Activated CD4-positive, alpha-beta T cell treated with anti-CD3 and anti-CD28 coated beads for 24 hours (primary cell): ENCODE results near the gene BEX4.

Experiments used
- DNase-seq, 2 donors: peaks; one replicate each; pipeline ENCODE4 v3.0.0-alpha.2; 2020; ENCODE audit warnings: low read depth in 2 of 2

BEX4 gene

DNA sequence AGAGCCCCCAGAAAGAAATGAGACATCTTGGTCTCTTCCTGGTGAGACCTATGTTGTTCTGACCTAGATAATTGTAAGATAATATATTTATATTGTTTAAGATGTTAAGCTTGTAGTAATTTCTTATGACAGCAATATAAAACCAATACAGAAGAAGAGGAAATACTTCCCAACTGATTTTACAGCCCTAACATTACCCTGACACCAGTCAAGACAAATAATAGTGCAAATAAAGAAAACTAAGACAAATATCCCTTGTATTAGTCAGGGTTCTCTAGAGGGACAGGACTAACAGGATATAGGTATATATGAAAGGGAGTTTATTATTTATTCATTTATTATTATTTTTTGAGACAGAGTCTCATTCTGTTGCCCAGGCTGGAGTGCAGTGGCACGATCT is 21.4 kb downstream of the BEX4 start:
- no peak for DNase-seq

DNA sequence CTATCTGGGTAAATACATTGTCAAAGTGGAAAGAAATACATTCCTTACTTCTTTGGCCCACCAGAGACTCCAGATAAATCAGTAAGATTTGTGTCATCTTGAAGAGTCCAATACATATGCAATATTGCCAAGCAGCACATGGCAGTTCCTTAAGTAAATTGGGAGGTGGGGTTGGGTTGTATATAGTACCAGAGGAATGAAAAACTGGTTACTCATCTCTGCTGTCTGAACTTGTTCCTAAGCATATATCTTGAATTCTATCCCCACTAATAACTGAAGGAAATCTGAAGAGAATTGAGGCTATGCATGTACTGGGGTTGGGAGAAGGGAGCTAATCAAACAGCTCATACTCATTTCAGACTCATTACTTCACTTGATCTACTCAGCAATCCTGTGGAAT is 25.2 kb downstream of the BEX4 start:
- DNase-seq: no peak

DNA sequence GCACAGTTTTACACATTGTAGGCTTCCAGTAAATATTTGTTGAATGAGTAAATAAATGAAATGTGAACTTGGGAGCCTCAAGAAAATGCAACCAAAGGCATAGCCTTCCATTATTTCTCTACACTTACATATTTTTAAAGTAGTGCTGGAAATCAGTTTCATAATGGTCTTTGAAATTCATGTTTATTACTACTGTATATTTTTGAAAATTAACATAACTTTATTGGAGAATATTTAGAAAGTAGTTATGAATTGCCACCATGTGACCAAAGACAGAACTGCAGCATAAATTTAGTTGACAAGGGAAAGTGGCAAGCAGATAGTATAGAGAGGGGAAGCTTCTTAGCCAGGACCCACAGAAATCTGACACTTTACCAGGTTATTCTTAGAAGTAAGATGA is 33.6 kb downstream of the BEX4 start:
- DNase-seq: no peak

DNA sequence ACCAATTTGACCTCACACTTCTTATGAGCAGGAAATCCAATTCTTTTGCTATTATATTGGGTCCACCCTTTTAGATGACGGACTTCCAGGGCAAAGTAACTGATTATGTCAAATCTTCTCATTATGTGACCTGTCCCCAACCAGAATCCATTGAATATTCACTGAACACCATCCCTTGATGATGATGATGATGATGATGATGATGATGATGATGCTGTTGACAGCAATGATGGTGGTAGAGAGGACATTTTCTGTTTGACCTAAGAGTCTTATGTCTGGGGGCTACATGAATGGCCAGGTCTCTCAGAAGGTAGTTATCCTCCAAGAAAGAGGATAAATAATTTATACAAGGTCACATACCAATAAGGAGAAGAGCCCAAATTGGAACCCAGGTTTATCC is 34.9 kb downstream of the BEX4 start:
- no peak for DNase-seq

DNA sequence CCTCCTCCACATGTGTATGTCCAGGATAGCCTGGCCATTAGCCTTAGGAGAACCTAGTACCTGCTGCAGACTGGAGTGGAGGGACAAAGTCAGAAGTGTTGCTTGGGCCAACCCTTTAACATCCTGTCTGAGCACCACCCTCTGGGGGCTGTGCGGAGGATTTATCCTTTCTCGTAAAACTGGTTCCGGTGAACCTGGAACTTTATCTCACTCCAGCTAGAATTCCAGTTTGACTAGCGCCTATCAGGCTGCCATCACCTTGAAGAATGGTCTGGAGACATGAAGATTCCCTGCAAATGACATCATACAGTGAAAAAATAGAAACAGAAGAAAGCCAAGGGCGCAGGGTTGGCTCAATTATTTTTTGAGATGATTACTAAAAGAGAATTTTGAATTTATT is 36.1 kb downstream of the BEX4 start:
- DNase-seq: no peak

DNA sequence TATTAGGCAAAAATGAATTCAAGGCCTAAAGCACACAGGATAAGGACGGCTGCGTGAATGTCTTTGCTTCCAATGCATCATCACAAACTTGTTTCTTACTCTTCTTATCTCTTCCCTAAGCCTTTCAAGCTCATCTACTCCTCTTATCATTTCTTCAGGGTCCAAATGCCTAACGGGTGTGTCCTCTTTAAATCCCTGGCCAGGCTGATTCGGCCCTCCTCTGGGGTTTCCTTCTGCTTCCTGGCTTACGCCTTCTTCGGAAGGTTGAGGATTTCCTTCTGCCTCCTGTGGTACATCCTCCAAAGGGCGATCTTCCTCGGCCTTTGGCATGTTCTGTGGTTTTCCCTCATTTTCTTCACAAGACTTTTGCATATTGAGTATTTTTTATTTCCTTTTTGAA is 38.7 kb downstream of the BEX4 start:
- DNase-seq: no peak

DNA sequence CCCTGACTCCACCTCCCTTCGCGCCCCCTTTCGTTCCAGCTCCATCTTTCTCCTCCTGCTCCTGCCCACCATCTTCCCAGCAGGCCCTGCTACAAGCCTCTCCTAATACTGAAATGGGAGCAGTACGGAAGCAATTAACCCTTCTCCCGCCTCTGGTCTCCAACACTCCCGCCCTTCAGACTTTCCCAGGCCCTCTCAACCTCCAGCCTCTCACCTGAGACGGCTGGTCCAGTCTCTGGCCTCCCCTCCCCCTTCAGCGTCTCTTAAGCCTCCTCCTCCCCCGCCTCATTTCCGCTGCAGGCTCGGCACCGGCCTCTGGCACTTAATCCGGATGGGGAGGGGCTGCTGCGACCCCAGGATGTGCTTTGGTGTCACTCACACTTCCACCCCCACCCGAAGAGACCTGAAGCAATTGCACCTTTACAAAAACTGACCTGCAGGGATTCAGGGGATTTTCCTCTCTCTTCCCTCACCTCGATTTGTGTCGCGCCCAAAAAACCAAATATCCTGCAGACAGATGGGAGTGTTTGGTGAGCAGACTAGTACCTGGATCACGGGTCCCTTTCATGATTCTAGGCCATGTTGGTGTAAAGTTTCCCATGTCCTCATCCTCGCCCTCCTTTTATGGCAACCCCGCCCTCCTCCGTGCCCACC is 39.4 kb downstream of the BEX4 start:
- peak; percentile 10 to 17 for DNase-seq

DNA sequence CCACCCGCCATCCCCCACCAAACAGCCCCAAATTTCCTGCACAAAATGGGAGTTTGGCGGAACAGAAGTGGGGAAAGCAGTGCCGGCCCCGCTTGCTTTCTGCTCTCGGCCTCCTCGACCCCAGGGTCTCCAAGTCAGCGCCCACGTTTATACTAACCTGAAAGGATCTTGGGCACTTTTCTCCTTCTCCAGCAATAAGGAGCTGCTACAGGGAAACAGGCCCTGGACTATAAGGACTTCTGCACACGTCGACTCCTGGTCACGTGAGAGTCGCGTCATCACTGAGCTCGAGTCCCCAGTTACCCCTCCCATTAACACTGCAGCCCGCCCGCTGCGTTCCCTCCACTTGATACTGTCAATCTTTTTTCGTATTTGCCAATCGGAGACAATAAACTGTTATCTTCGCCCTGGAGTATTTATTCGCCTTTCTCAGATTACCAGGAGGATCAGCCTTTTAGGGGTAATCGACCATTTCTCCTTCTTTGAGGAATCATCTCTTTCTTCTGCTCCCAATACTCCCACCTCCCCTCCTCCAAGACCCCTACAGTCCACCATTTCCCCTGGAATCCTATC is 40.1 kb downstream of the BEX4 start, which contains the start of gene TCEAL8:
TSS of gene TCEAL8 (minus strand) at position 235 of the 573 bp plus-strand sequence. CDS start 1,176 bp downstream, outside the sequence.
- peak; percentile 32 to 40 for DNase-seq

DNA sequence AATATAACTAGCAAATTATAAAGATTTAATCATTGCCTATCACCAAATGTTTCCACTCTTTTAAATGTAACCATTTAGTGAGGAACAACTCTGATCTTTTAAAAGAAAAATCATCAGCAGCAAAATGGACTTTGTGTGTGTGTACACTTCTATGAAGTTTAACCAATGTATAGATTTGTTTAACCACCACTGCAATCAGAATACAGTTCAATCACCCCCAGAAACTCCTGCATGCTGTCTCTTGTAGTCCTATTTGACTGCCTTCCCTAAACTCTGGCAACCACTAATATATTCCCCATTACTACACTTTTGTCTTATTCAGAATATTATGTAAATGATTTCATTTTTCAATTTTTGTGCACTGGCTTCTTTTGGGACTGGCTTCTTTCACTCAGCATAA is 41.7 kb downstream of the BEX4 start:
- DNase-seq: no peak

DNA sequence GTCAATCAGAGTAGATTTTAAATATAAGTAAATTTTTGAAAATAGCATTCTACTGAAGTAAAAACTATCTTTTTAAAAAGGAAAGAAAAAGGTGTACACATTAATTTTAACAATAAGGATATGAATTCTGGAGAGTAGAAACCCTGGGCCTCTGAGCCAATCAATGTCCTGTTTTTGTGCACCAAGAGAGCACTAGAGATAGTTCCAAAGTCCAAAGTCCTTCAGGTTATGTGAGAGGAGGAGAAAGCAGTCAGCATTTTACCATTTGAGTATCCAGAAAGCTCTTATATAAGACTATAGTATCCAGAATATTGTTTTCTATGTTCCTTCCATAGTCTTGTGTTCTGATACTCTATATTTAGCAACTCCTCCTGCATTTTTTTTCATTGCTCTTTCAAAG is 43.4 kb downstream of the BEX4 start:
- no peak for DNase-seq
